Measurements from ENCODE around the gene PLCB3.

Gene PLCB3

DNA sequence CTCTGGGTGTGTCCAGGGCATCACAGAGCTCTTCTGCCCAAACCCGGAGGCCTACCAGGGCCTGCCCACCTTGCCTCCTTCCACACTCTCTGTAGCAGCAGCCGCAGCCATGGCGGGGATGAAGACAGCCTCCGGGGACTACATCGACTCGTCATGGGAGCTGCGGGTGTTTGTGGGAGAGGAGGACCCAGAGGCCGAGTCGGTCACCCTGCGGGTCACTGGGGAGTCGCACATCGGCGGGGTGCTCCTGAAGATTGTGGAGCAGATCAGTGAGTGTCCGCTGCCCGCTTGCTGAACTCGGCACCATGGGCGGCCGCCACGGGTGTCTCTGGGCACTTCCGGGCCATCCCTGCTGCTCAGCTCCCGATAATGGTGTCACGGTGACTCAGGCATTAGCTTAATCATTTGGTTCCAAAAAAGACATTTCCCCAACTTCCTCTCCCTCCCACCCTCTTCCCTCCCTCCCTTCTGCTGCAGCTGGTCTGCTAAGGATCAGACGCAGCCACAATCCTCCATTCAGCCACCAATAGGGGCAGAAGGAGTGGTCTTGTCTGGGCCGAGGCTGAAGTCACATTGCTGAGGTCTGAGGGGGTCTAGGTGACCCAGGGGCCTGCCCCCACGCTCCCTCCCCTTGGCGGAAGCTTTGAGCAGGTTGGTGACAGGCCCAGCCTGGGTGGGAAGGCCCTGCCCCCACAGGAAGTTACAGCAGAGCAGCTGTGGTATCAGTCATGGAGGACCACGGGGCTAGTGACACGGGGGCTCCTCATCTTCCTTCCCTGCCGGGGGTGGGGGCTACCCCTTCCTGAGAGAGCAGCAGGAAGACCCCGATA lies 43.9 kb upstream of the PLCB3 start:
- TF ChIP-seq, protein P1, sequence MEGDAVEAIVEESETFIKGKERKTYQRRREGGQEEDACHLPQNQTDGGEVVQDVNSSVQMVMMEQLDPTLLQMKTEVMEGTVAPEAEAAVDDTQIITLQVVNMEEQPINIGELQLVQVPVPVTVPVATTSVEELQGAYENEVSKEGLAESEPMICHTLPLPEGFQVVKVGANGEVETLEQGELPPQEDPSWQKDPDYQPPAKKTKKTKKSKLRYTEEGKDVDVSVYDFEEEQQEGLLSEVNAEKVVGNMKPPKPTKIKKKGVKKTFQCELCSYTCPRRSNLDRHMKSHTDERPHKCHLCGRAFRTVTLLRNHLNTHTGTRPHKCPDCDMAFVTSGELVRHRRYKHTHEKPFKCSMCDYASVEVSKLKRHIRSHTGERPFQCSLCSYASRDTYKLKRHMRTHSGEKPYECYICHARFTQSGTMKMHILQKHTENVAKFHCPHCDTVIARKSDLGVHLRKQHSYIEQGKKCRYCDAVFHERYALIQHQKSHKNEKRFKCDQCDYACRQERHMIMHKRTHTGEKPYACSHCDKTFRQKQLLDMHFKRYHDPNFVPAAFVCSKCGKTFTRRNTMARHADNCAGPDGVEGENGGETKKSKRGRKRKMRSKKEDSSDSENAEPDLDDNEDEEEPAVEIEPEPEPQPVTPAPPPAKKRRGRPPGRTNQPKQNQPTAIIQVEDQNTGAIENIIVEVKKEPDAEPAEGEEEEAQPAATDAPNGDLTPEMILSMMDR (IDR thresholded peaks at IDR 0.05) = no peak

DNA sequence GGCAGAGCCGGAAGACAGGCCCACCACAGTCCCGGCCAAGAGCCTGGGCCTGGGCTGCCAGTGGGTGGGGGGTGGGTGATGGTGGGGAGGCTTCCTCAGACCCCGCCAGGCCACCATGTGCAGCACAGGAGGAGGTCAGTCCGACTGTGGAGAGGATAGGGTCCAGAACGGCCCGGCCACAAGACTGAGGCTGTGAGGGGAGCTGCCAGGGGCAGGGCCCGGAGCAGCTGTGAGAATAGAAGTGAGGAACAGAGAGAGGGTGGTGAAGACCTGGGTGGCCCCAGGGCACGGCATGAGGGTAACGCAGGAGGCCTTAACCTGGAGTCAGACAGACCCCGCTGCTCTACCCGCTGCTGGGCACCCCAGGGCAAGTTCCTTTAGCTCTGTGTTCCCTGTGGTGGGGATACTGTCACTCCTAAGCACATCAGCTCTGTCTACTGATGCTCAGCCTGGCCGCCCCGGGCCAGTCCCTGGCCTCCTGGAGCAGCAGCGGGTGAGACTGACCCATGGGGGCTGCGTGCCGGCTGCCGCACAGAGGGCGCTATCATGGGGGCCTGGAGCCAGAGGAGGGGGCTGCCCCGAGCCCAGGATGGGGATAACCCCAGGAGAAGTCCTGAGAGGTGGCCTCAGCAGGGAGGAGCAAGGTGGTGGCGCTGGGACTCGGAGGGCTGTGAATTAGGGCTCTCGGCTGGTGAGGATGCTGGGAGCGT lies 43.1 kb upstream of the PLCB3 start:
- TF ChIP-seq, protein P1 (IDR thresholded peaks at IDR 0.05) = no peak

DNA sequence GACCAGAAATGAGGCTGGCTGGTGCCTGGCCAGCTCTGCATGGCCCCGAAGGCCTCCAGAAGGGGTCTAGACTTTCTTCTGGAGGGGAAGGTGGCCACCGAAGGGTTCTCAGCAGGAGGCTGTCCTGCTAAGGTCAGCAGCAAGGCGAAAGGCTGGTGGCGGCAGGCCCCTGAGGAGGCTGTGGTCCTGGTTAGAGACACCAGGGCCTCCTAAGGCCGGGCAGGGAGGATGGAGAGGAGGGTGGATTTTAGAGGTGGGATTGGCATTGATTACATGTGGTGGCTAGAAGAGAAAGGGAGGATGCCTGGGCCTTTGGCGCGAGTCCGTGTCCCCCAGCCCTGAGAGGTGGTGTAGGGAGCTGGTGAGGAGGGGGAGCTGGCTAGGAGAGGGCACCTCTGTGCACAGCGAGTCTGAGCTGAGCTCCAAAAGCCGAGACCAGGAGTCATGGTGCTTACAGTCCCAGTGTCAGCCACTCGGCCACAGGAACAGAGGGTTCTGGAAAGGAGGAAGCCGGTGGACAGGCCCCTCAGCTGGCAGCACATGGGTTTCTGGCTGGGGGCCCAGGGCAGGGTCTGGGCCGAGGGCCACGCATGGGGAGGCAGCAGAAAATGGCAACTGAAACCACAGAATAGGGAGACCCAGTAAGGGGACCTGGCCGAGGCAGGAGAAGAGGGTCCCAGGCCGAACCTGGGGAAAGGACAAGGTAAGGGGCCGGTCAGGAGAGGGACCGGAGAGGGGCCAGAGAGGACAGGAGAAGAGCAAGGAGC lies 42.4 kb upstream of the PLCB3 start:
- TF ChIP-seq, protein P1 (IDR thresholded peaks at IDR 0.05) = no peak

DNA sequence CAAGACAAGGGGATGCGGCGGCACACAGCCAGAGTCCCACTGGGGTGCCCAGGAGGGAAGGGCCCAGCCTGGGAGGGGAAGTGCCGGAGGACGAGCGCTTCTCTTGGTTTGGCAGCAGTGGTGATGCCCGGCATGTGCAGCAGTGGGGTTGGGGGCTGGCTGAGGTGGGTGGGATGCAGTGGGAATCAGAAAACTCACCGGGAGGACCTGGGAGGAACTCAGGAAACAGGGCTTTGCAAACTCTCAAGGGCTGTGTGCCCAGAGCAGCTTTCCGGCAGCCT lies 41.8 kb upstream of the PLCB3 start:
- TF ChIP-seq, protein P1 (IDR thresholded peaks at IDR 0.05) = no peak

DNA sequence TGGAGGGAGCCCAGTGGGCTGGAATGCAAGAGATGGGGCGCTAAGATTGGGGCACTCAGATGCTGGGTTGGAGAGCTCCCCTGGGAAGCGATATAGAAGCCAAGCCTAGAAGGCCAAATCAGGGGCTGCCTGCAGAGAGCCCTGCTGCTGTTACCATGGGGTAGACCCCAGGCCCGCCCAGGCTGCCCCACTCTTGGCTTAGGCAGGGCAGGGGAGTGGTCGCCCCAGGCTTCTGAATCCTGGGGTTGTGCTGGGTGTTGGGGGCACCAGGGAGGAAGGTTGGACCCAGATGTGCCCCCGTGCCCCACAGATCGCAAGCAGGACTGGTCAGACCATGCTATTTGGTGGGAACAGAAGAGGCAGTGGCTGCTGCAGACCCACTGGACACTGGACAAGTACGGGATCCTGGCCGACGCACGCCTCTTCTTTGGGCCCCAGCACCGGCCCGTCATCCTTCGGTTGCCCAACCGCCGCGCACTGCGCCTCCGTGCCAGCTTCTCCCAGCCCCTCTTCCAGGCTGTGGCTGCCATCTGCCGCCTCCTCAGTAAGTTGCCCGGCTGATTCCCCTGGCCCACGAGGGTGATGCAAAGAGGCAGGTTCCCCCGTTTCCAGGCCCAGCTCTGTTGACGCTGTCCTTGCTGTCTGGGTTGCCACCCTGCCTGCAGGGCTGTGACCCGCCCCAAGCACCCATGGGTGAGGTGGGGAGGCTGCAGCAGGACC lies 40.9 kb upstream of the PLCB3 start:
- TF ChIP-seq, protein P1 (IDR thresholded peaks at IDR 0.05) = no peak

DNA sequence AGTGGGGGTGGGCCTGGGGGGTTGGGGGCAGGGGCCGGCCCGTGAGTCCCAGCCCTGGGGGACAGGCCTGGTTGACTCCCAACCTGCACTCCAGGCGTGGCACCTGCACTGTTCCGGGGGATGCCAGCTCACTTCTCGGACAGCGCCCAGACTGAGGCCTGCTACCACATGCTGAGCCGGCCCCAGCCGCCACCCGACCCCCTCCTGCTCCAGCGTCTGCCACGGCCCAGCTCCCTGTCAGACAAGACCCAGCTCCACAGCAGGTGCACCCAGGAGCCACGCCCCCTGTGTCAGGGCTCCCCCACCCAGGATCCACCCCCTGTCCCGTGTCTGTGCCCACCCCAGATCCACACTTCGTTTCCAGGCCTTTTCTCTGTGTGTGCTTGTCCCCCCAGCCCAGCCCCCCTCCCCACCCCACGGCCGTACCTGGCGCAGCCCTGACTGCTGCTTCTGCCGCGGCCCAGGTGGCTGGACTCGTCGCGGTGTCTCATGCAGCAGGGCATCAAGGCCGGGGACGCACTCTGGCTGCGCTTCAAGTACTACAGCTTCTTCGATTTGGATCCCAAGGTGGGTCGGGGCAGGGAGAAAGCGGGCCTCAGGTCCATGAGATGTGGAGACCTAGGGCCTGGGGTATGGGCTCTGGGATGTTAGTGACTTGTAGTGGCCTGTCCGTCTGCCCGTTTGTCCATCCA lies 40.0 kb upstream of the PLCB3 start:
- TF ChIP-seq, protein P1 (IDR thresholded peaks at IDR 0.05) = no peak

DNA sequence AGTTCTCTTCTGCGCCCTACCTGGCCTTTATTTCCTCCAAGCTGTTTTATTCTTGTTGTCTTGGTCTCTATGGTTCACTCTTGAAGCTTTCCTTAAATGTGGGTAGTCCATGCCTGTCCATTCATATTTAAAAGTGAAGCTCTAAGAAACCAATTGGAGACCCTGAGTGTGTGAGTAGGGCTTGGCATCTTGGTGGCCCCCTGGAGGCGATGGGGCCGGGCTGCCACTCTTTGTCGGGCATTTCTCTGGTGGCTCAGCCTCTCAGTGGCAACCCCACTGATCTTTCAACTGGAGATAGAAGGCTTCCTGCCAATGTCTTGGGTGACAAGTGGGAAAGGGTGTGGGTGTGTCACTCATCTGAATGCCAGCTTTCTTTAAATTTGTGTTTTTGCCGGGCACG lies 34.5 kb upstream of the PLCB3 start:
- TF ChIP-seq, protein P1 (IDR thresholded peaks at IDR 0.05) = no peak
